ENCODE results near the gene BZW2. TPM values are rescaled to one million over a fixed set of nuclear protein-coding genes. Genes with fewer than 3 reads are reported as not detected.
A peak's percentile ranks its signal among the peaks of the same experiment; 100 is the strongest.

Gene BZW2
- total and polyA plus RNA-seq, 4 donors, result 32.4 to 53.7 (median 46.1) TPM

GRCh38 chr7:16734148-16734726 lies 88.3 kb downstream of the BZW2 start:
- H3K4me1 ChIP-seq (ENCODE audit: control insufficient read depth in 5 of 5, insufficient read depth in 5 of 5, low read length in 5 of 5), result no peaks in the 10 kb centered on the region
- no peak overlapping the region for H3K9ac ChIP-seq (ENCODE audit: insufficient read depth in 1 of 2, low read length in 2 of 2)
- peaks cover 0 to 2% (median 0%) of the 10 kb centered on the region in 4 donors for H3K9me3 ChIP-seq (ENCODE audit: control insufficient read depth in 4 of 4, insufficient read depth in 3 of 4, low read length in 3 of 4)
- no peaks in the 10 kb centered on the region for H3K27me3 ChIP-seq (ENCODE audit: control insufficient read depth in 3 of 3, insufficient read depth in 3 of 3, low read length in 2 of 3)
- no peaks in the 10 kb centered on the region for H3K36me3 ChIP-seq (ENCODE audit: control insufficient read depth in 4 of 4, insufficient read depth in 4 of 4, low read length in 4 of 4)
- 69 to 80% methylated on average over 7 of the region's 7 CpGs for WGBS, 2 donors
- no peak overlapping the region for H3K4me3 ChIP-seq
- peak overlapping the region in 1 of 2 donors; percentile 43 for H3K27ac ChIP-seq (ENCODE audit: low read depth in 1 of 2, low read length in 1 of 2)
- ATAC-seq (ENCODE audit: insufficient read depth, low FRiP score) (peak; percentile 72), DNase-seq (peak in 1 of 3 donors; percentile 35)
- TF ChIP-seq CTCF (IDR thresholded peaks at IDR 0.05; ENCODE audit: control extremely low read depth, extremely low read depth), result no peak

- no peak overlapping the region for H3K27ac ChIP-seq (ENCODE audit: low read depth in 1 of 2, low read length in 1 of 2)
- no peak overlapping the region for H3K9ac ChIP-seq (ENCODE audit: insufficient read depth in 1 of 2, low read length in 2 of 2)
These were observed 89.0 kb downstream of the BZW2 start for GRCh38 chr7:16735020-16735419.

GRCh38 chr7:16738011-16738688 lies 92.2 kb downstream of the BZW2 start:
- H3K4me1 ChIP-seq (ENCODE audit: control insufficient read depth in 5 of 5, insufficient read depth in 5 of 5, low read length in 5 of 5), result peaks cover 0 to 24% (median 5%) of the 10 kb centered on the region in 5 donors
- no peak for TF ChIP-seq CTCF (IDR thresholded peaks at IDR 0.05; ENCODE audit: control extremely low read depth, extremely low read depth)
- DNase-seq (no peak), ATAC-seq (ENCODE audit: insufficient read depth, low FRiP score) (no peak)
- H3K27me3 ChIP-seq (ENCODE audit: control insufficient read depth in 3 of 3, insufficient read depth in 3 of 3, low read length in 2 of 3), result no peaks in the 10 kb centered on the region
- H3K9ac ChIP-seq (ENCODE audit: insufficient read depth in 1 of 2, low read length in 2 of 2), result no peak overlapping the region
- H3K4me3 ChIP-seq, result no peak overlapping the region
- H3K36me3 ChIP-seq (ENCODE audit: control insufficient read depth in 4 of 4, insufficient read depth in 4 of 4, low read length in 4 of 4), result no peaks in the 10 kb centered on the region
- WGBS, 2 donors, result 90 to 96% methylated on average over 5 of the region's 5 CpGs
- no peak overlapping the region for H3K27ac ChIP-seq (ENCODE audit: low read depth in 1 of 2, low read length in 1 of 2)
- no peaks in the 10 kb centered on the region for H3K9me3 ChIP-seq (ENCODE audit: control insufficient read depth in 4 of 4, insufficient read depth in 3 of 4, low read length in 3 of 4)

More at GRCh38 chr7:16735020-16735419, 89.0 kb downstream of the BZW2 start:
- ATAC-seq (ENCODE audit: insufficient read depth, low FRiP score), result no peak
- TF ChIP-seq CTCF (IDR thresholded peaks at IDR 0.05; ENCODE audit: control extremely low read depth, extremely low read depth), result no peak
- Histone ChIP-seq H3K4me1 (ENCODE audit: control insufficient read depth in 5 of 5, insufficient read depth in 5 of 5, low read length in 5 of 5) (peaks cover 0 to 2% (median 0%) of the 10 kb centered on the region in 5 donors), H3K36me3 (ENCODE audit: control insufficient read depth in 4 of 4, insufficient read depth in 4 of 4, low read length in 4 of 4) (no peaks in the 10 kb centered on the region), H3K27me3 (ENCODE audit: control insufficient read depth in 3 of 3, insufficient read depth in 3 of 3, low read length in 2 of 3) (no peaks in the 10 kb centered on the region), H3K4me3 (no peak overlapping the region), H3K9me3 (ENCODE audit: control insufficient read depth in 4 of 4, insufficient read depth in 3 of 4, low read length in 3 of 4) (peaks cover 0 to 2% (median 0%) of the 10 kb centered on the region in 4 donors)
- DNase-seq, result no peak
- WGBS, 2 donors, result 84 to 89% methylated on average over 4 of the region's 4 CpGs
